Stimulated activated CD8-positive, alpha-beta memory T cell treated with anti-CD3 and anti-CD28 coated beads, Interleukin-12 subunit alpha, Interleukin-12 subunit beta, amount 100 ng/mL, for 1 hour (primary cell): Measurements from ENCODE around the gene IFT81.
"Not testable (repeated sequence)": the region's sequence is repeated elsewhere in the genome, so short reads cannot be mapped to it uniquely, and the experiment has no call there.

Experiments
- DNase-seq: peaks from one replicate; pipeline ENCODE4 v3.0.0-alpha.2; 2020; ENCODE audit warnings: low read depth

IFT81 gene

GRCh38 chr12:110205931-110206330 lies 81.8 kb downstream of the IFT81 start:
- no peak for DNase-seq

- DNase-seq: not testable (repeated sequence)
Measured at GRCh38 chr12:110211639-110212536, 87.7 kb downstream of the IFT81 start.

- no peak for DNase-seq
Measured at GRCh38 chr12:110217996-110218674, 94.0 kb downstream of the IFT81 start.

GRCh38 chr12:110222027-110222426 lies 97.9 kb downstream of the IFT81 start:
- DNase-seq: no peak

GRCh38 chr12:110222433-110222832 lies 98.3 kb downstream of the IFT81 start:
- no peak for DNase-seq

- DNase-seq: no peak
Measured at GRCh38 chr12:110223777-110224378, 99.7 kb downstream of the IFT81 start.

GRCh38 chr12:110224379-110225304 lies 100.5 kb downstream of the IFT81 start:
- no peak for DNase-seq

GRCh38 chr12:110227138-110227537 lies 103.0 kb downstream of the IFT81 start:
- DNase-seq: no peak

GRCh38 chr12:110228348-110228747 lies 104.2 kb downstream of the IFT81 start:
- DNase-seq: not testable (repeated sequence)

GRCh38 chr12:110228756-110229155 lies 104.6 kb downstream of the IFT81 start:
- DNase-seq: no peak

- no peak for DNase-seq
Measured at GRCh38 chr12:110229409-110229808, 105.3 kb downstream of the IFT81 start.

- no peak for DNase-seq
Measured at GRCh38 chr12:110230655-110231054, 106.5 kb downstream of the IFT81 start.

GRCh38 chr12:110233212-110233903 lies 109.2 kb downstream of the IFT81 start:
- no peak for DNase-seq

GRCh38 chr12:110234331-110234751 lies 110.2 kb downstream of the IFT81 start:
- no peak for DNase-seq

- DNase-seq: no peak
Measured at GRCh38 chr12:110234755-110235154, 110.6 kb downstream of the IFT81 start.

GRCh38 chr12:110235383-110235782 lies 111.2 kb downstream of the IFT81 start:
- DNase-seq: no peak

- no peak for DNase-seq
Measured at GRCh38 chr12:110243227-110243626, 119.1 kb downstream of the IFT81 start.

- no peak for DNase-seq
Measured at GRCh38 chr12:110244372-110244771, 120.2 kb downstream of the IFT81 start.

- DNase-seq: no peak
Measured at GRCh38 chr12:110244829-110245228, 120.7 kb downstream of the IFT81 start.

GRCh38 chr12:110245369-110245772 lies 121.2 kb downstream of the IFT81 start:
- peak; percentile 22 for DNase-seq
